ENCODE data around the gene EEA1. TPM values are rescaled to one million over a fixed set of nuclear protein-coding genes. Genes with fewer than 3 reads are reported as not detected.

Gene EEA1
- total RNA-seq, 4 donors from 2014 or later: 24.7 to 45.0 (median 32.1) TPM

- H3K4me3 ChIP-seq (ENCODE audit: low read depth, poor library complexity, severe bottlenecking): peak overlapping the region; percentile 82
- TF ChIP-seq POLR2A (IDR thresholded peaks at IDR 0.05) (no peak), CTCF (IDR thresholded peaks at IDR 0.05) (no peak)
- no peak for DNase-seq (ENCODE audit: low spot score in 2 of 2)
- intact Hi-C loops (cut with DNase I; ENCODE audit: low total_unique reads): no loop called here
- 3 to 9% methylated on average over 7 of the region's 7 CpGs for WGBS, 2 donors
These were observed 1.4 kb downstream of the EEA1 start for GRCh38 chr12:92927436-92928281.

GRCh38 chr12:92927055-92927435, 2.0 kb downstream of the EEA1 start:
- WGBS, 2 donors: 2 to 4% methylated on average over 4 of the region's 4 CpGs
- H3K4me3 ChIP-seq (ENCODE audit: low read depth, poor library complexity, severe bottlenecking): no peak overlapping the region
- intact Hi-C loops (cut with DNase I; ENCODE audit: low total_unique reads): no loop called here
- TF ChIP-seq POLR2A (IDR thresholded peaks at IDR 0.05): no peak
- no peak for TF ChIP-seq CTCF (IDR thresholded peaks at IDR 0.05)
- DNase-seq (ENCODE audit: low spot score in 2 of 2): peak in 1 of 2 donors; percentile 58

- 61 to 64% methylated on average over 4 of the region's 4 CpGs for WGBS, 2 donors
- no peak for DNase-seq (ENCODE audit: low spot score in 2 of 2)
- TF ChIP-seq POLR2A (IDR thresholded peaks at IDR 0.05) (no peak), CTCF (IDR thresholded peaks at IDR 0.05) (no peak)
- intact Hi-C loops (cut with DNase I; ENCODE audit: low total_unique reads): no loop called here
- no peak overlapping the region for H3K4me3 ChIP-seq (ENCODE audit: low read depth, poor library complexity, severe bottlenecking)
These were observed 2.5 kb downstream of the EEA1 start for GRCh38 chr12:92926549-92926948.

- no peak for TF ChIP-seq CTCF (IDR thresholded peaks at IDR 0.05)
- TF ChIP-seq POLR2A (IDR thresholded peaks at IDR 0.05): no peak
- WGBS, 2 donors: 83 to 88% methylated on average over 1 of the region's 1 CpG
These were observed 7.2 kb downstream of the EEA1 start for GRCh38 chr12:92921877-92922276.

GRCh38 chr12:92915365-92915764, 13.7 kb downstream of the EEA1 start:
- intact Hi-C loops (cut with DNase I; ENCODE audit: low total_unique reads): no loop called here
- H3K4me3 ChIP-seq (ENCODE audit: low read depth, poor library complexity, severe bottlenecking): no peak overlapping the region
- TF ChIP-seq CTCF (IDR thresholded peaks at IDR 0.05) (no peak), POLR2A (IDR thresholded peaks at IDR 0.05) (no peak)
- WGBS, 2 donors: 71 to 81% methylated on average over 2 of the region's 2 CpGs
- DNase-seq (ENCODE audit: low spot score in 2 of 2): peak in 1 of 2 donors; percentile 48

More at GRCh38 chr12:92921877-92922276, 7.2 kb downstream of the EEA1 start:
- no peak for DNase-seq (ENCODE audit: low spot score in 2 of 2)
- no peak overlapping the region for H3K4me3 ChIP-seq (ENCODE audit: low read depth, poor library complexity, severe bottlenecking)
- intact Hi-C loops (cut with DNase I; ENCODE audit: low total_unique reads): no loop called here

Measured in lower leg skin (tissue), 4 donors.